ENCODE data around the gene WFS1. TPM values are rescaled to one million over a fixed set of nuclear protein-coding genes. Genes with fewer than 3 reads are reported as not detected.
A peak's percentile ranks its signal among the peaks of the same experiment; 100 is the strongest.

Gene WFS1
- total RNA-seq, 4 donors from 2014 or later: 62.3 to 159 (median 104) TPM

GRCh38 chr4:6295495-6295894 is 25.8 kb downstream of the WFS1 start:
- Histone ChIP-seq H3K27me3 (no peaks in the 10 kb centered on the region), H3K9me3 (no peaks in the 10 kb centered on the region), H3K27ac (replicated peaks in 1 of 4) (no peak overlapping the region), H3K36me3 (peaks cover 35 to 94% (median 93%) of the 10 kb centered on the region in 4 donors), H3K4me1 (peaks cover 0 to 8% (median 0%) of the 10 kb centered on the region in 4 donors), H3K4me3 (no peak overlapping the region)
- TF ChIP-seq CTCF (IDR thresholded peaks at IDR 0.05) (no peak), EP300 (IDR thresholded peaks at IDR 0.05) (no peak), POLR2A (IDR thresholded peaks at IDR 0.05; ENCODE audit: low read depth) (no peak), POLR2AphosphoS5 (IDR thresholded peaks at IDR 0.05) (no peak)
- intact Hi-C loops (cut with DNase I): no loop called here
- DNase-seq (ENCODE audit: extremely low spot score): no peak
- 87% methylated on average over 13 of the region's 14 CpGs for WGBS

GRCh38 chr4:6296026-6296425 is 26.4 kb downstream of the WFS1 start:
- intact Hi-C loops (cut with DNase I): no loop called here
- Histone ChIP-seq H3K4me1 (peaks cover 0 to 8% (median 0%) of the 10 kb centered on the region in 4 donors), H3K27ac (replicated peaks in 1 of 4) (no peak overlapping the region), H3K36me3 (peaks cover 36 to 94% (median 93%) of the 10 kb centered on the region in 4 donors), H3K9me3 (no peaks in the 10 kb centered on the region), H3K4me3 (no peak overlapping the region), H3K27me3 (no peaks in the 10 kb centered on the region)
- 92% methylated on average over 4 of the region's 9 CpGs for WGBS
- TF ChIP-seq CTCF (IDR thresholded peaks at IDR 0.05) (no peak), EP300 (IDR thresholded peaks at IDR 0.05) (no peak), POLR2A (IDR thresholded peaks at IDR 0.05; ENCODE audit: low read depth) (no peak), POLR2AphosphoS5 (IDR thresholded peaks at IDR 0.05) (no peak)
- DNase-seq (ENCODE audit: extremely low spot score): no peak

GRCh38 chr4:6297266-6297815 is 27.7 kb downstream of the WFS1 start:
- H3K9me3 ChIP-seq: no peaks in the 10 kb centered on the region
- no peaks in the 10 kb centered on the region for H3K27me3 ChIP-seq
- intact Hi-C loops (cut with DNase I): no loop called here
- H3K4me1 ChIP-seq: peaks cover 0 to 8% (median 0%) of the 10 kb centered on the region in 4 donors
- TF ChIP-seq EP300 (IDR thresholded peaks at IDR 0.05): no peak
- TF ChIP-seq POLR2A (IDR thresholded peaks at IDR 0.05; ENCODE audit: low read depth): no peak
- whole genome bisulfite sequencing: 85% methylated on average over 15 of the region's 15 CpGs
- H3K27ac ChIP-seq (replicated peaks in 1 of 4): peak overlapping the region in 1 of 4 donors; percentile 18
- no peak overlapping the region for H3K4me3 ChIP-seq
- no peak for DNase-seq (ENCODE audit: extremely low spot score)
- H3K36me3 ChIP-seq: peaks cover 37 to 94% (median 93%) of the 10 kb centered on the region in 4 donors

- H3K27me3 ChIP-seq: no peaks in the 10 kb centered on the region
- intact Hi-C loops (cut with DNase I): no loop called here
These were observed 28.4 kb downstream of the WFS1 start for GRCh38 chr4:6298035-6298434.

GRCh38 chr4:6298852-6299251 is 29.2 kb downstream of the WFS1 start:
- Histone ChIP-seq H3K4me3 (no peak overlapping the region), H3K4me1 (peaks cover 0 to 8% (median 0%) of the 10 kb centered on the region in 4 donors), H3K27me3 (no peaks in the 10 kb centered on the region), H3K36me3 (peaks cover 43 to 94% (median 93%) of the 10 kb centered on the region in 4 donors), H3K9me3 (no peaks in the 10 kb centered on the region), H3K27ac (replicated peaks in 1 of 4) (no peak overlapping the region)
- DNase-seq (ENCODE audit: extremely low spot score): no peak
- TF ChIP-seq POLR2A (IDR thresholded peaks at IDR 0.05; ENCODE audit: low read depth): no peak
- no peak for TF ChIP-seq EP300 (IDR thresholded peaks at IDR 0.05)
- TF ChIP-seq POLR2AphosphoS5 (IDR thresholded peaks at IDR 0.05): no peak
- no peak for TF ChIP-seq CTCF (IDR thresholded peaks at IDR 0.05)
- no CpG with 5 or more reads among the region's 6 CpGs for WGBS
- intact Hi-C loops (cut with DNase I): no loop called here

More at GRCh38 chr4:6298035-6298434, 28.4 kb downstream of the WFS1 start:
- H3K36me3 ChIP-seq: peaks cover 37 to 94% (median 93%) of the 10 kb centered on the region in 4 donors
- WGBS: 75% methylated on average over 12 of the region's 13 CpGs
- no peak for DNase-seq (ENCODE audit: extremely low spot score)
- no peak overlapping the region for H3K27ac ChIP-seq (replicated peaks in 1 of 4)
- H3K9me3 ChIP-seq: no peaks in the 10 kb centered on the region
- peaks cover 0 to 8% (median 0%) of the 10 kb centered on the region in 4 donors for H3K4me1 ChIP-seq
- no peak for TF ChIP-seq EP300 (IDR thresholded peaks at IDR 0.05)
- no peak for TF ChIP-seq CTCF (IDR thresholded peaks at IDR 0.05)
- no peak overlapping the region for H3K4me3 ChIP-seq

Data from esophagus muscularis mucosa (tissue), 4 donors.